ENCODE data around the gene PAX5.

- TF ChIP-seq CTCF (IDR thresholded peaks at IDR 0.05) (no peak), EZH2 (IDR thresholded peaks at IDR 0.05; ENCODE audit: borderline replicate concordance, insufficient read depth, low read depth, low read length, poor library complexity, severe bottlenecking) (no peak)
Measured at GRCh38 chr9:36893911-36894310, 140.2 kb downstream of the PAX5 start.

All from B cell (primary cell).